GM04504 (cell line): Measurements from ENCODE around the gene ANTXR1.
"Not testable (repeated sequence)": the region's sequence is repeated elsewhere in the genome, so short reads cannot be mapped to it uniquely, and the experiment has no call there.

Source experiments
- DNase-seq: peaks from one replicate; pipeline ENCODE4 v3.0.0-alpha.2; 2012; ENCODE audit warnings: low read depth

The ANTXR1 gene

DNA sequence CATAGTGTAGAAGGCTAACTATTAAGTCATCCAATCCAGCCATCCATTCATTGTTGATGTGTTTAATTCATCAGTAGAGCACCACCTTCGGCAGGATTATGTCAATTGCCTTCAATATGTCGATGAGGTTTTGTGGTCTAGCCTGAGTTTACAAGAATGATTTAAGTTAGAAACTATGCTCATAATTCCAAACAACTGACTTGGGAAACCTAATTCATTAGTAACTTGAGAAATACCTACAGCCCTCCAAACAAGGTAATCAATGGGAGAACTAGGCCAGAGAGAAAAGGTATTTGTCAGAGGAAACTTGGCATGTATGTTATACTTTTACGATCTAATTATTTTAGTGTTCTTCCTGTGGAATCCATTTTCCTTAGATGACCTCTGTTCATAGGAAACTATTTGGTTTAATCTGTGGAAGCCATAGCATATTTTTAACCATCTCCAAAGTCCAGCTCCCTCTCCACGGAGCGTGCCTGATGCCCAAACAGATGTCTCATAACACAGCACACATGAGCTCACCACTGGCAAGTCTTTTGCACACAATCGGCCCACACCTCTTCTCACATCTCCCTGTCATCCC, 225.6 kb downstream of the ANTXR1 start:
- peak; percentile 86 for DNase-seq

DNA sequence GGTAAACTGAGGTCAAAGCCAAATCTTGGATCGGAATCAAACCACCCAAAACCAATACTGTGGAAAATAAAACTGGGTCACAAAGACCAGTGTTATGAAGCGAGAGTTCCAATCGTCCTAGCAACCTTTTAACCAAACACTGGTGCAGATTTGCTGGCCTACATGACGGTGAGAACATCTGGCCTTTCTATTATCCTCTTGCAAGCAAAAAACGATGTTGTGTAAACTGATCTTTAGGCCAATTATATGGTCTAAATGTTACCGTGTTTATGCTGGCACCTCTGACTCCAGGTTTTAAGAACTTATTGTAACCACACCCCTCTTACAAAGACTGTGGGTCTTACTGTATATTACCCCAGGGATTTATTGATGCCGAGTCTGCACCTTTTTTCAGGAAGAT, 228.1 kb downstream of the ANTXR1 start:
- no peak for DNase-seq

DNA sequence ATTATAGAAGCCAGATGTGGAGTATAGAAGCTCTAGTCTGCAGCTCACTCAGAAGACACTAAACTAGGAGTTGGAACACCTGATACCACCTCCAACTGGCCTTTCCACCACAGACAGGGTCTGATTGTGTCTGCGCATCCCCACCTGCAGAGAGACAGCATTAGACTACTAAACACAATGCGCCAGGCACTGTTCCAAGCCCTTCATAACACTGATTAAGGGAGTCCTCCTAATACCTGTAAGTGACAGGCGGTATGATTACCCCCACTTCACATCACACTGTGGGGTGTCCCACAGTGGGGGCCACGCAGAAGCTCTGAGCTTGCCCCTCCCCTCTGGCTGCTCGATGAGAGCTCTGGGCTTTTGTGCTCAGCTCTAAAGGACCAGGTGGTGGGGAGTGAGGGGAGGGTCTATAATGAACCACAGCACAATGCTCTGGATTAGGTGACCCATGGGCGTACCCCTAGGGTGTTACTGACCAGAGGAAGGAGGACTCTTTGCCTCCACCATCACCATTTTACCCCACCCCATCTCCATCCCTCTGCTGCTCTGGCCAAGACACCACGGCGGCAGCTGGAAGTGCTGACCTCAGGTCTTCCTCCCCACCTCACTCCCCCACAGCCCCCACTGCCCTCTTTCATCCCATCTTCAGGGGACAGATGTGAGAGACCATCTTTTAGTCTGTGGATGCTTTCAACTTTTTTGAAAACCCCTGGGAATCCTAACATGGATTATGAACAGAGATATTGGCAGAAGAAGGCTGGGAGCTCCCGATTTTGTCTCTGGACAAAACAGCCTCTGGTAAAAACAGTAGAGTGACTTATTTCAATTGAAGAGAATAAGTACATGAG, 228.9 kb downstream of the ANTXR1 start:
- no peak for DNase-seq

DNA sequence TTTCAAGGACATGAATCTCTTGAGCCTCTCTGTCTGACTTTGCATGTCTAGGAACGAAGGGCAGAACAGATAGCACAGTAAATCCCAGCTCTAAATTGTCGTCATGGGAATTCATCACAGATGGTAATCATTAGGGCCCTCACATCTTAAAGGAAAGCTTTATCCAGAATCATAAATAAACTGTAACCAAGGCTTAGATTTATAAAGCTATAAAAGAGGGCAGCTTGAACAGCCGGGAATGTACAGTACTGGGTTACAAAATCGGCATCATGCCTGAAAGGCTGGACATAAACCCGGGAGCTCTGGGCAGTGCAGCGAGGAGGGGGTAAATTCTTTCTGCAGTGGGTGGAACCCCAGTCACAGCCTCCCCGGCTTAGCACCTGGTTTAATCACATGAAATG, 229.7 kb downstream of the ANTXR1 start:
- DNase-seq: peak; percentile 97

DNA sequence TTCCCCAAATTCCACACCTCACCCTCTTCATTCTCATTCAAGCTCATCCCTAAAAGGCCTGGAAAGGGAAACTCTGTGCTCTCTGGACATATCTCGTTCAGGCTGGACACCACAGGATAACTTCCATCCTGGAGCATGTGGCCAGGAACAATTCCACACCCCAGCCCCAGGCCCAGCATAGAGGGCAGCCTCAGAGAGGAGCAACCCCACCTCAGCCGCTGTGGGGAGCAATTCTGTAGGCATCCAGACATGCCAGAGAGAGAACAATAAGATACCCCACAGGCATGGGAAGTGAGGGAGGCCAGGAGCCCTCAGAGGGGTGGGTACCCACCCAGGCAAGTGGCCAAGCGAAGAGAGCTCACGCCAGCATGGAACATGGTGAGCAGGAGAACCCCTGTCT, 230.7 kb downstream of the ANTXR1 start:
- DNase-seq: no peak

DNA sequence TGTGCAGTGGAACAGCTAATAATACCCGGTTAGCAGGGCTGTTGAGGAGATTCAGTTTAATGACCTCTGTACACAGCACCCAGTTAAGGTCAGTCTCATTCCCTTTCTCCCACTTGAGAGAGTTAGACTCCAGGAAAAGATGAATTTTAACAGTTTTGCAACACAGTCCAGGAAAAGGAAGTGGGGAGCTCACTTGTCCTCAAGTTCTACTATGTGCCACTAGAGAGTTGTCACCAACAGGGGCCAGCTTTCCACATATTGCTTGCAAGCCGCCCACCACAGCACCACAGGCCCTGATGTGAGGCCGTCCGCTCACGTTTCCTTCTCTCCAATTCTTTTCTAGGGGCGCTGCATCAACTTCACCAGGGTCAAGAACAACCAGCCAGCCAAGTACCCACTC, 231.9 kb downstream of the ANTXR1 start:
- DNase-seq: no peak

DNA sequence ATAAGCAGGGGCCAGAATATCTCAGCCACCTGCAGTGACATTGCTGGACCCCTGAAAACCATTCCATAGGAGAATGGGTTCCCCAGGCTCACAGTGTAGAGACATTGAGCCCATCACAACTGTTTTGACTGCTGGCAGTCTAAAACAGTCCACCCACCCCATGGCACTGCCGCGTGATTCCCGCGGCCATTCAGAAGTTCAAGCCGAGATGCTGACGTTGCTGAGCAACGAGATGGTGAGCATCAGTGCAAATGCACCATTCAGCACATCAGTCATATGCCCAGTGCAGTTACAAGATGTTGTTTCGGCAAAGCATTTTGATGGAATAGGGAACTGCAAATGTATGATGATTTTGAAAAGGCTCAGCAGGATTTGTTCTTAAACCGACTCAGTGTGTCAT, 234.6 kb downstream of the ANTXR1 start:
- DNase-seq: no peak

DNA sequence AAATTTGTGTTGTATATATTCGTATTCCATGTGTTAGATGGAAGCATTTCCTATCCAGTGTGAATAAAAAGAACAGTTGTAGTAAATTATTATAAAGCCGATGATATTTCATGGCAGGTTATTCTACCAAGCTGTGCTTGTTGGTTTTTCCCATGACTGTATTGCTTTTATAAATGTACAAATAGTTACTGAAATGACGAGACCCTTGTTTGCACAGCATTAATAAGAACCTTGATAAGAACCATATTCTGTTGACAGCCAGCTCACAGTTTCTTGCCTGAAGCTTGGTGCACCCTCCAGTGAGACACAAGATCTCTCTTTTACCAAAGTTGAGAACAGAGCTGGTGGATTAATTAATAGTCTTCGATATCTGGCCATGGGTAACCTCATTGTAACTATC, 235.3 kb downstream of the ANTXR1 start:
- no peak for DNase-seq

DNA sequence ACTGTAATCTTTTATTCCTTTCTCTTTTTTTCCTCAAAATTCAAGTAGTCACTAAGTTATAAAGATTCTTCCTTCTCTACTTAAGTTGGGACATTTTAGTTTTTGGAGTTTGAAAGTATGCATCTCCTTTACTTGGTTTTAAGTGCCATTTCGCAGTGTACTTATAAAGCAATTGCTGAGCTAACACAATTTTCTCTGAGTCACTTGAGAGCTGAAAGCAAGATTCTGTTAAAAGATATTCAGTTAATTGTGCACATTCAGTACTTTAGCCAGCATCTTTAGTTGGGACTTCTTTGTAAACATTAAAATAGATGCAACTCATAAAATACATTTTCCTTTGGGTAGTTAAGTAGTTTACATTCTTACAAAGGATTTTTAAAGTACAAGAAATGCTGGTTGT, 238.0 kb downstream of the ANTXR1 start:
- no peak for DNase-seq

DNA sequence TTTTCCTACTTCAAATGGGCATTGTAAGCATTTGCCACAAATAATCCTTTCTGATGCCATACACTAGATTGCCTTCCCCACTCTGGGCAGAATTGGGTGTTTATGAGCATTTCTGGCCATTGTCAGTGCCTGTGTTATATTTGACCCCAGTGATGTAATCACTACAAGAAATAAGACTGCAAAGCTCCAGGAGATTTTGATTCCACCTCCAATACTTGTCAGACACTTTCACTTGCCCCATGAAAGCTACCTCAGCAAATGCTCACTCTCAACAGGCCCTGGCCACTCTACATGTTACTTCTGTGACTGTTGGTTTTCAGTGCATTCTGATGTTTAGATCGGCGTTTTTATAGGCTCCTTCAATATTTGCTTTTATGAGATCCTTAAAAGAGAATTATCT, 239.0 kb downstream of the ANTXR1 start:
- no peak for DNase-seq

DNA sequence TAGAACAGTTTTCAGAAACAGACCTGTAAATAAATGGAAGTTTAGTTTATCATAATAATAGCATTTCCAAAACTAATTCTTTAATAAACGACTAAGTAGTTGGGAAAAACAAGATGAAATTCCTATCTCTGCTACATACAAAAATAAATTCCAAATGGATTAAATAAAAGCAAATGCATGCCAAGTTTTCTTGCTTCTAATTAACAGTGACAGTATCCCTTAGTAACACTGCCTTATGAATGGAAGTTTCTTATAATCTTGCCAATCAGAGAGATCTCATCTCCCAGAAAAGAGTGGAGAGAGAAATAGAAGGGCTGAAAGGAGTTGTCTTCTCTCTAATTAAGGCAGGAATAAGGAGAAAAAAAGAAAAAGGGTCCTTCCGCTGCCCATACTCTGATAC, 240.1 kb downstream of the ANTXR1 start:
- DNase-seq: peak; percentile 17

DNA sequence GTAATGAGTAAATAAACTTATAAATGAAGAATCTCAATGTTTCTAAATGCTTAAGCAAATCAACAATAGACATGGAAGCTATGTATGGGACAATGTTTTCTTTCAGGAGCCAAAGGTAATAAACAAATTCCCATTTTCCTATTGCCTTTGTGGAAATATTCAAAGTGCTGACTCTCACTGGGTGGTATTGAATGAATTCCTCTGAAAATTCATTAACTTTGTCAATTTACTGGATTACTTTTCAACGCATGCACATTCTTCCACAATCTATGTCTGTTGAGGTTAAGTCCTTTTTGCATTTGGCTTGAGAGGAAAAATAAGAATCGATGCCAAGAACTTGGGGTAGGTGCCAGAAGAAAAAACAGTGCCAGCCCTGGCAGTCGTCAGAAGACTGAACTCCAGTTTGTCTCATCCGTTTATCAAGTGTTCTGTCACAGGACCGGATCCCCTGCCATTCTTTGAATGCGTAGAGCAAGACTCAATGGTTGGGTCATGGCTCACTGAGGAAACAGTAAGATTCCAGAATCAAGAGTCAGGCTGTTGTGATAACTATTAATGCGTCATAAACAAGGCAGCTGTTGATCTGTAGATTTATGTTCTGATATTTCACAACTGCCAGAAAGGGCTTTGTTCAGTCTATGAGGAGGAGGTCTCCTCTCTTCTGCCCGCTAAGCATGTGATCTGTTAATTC, 240.8 kb downstream of the ANTXR1 start:
- DNase-seq: peak; percentile 96

DNA sequence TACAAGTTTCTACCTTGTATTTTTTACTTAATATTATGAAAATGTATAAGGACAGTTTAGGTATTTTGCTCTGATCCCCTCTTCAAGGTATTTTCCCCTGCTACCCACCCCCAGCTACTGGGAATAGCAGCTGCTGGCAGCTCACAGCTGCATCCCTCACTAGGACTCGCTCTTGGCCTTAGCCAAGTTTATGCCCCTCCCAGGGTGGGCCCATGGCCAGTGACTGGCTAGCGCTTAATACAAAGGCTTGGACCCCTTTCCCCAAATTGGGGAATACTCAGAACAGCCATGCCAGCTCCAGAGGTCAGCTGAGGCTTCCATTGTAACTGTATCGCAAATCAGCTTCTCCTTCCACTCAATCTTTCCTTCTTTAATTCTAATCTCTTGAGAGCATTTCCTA, 242.8 kb downstream of the ANTXR1 start:
- DNase-seq: no peak

DNA sequence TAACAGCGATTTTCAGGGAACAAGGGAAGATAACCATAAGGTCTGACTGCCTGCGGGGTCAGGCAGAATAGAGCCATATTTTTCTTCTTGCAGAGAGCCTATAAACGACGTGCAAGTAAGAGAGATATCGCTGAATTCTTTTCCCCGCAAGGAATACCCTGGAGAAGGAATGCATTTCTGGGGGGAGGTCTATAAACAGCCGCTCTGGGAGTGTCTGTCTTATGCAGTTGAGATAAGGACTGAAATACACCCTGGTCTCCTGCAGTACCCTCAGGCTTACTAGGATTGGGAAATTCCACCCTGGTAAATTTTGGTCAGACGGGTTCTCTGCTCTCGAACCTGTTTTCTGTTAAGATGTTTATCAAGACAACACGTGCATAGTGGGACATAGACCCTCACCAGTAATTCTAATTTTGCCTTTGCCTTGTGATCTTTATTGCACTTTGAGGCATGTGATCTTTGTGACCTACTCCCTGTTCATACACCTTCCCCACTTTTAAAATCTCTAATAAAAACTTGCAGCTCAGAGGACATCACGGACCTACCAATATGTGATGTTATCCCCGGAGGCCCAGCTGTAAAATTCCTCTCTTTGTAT, 247.1 kb downstream of the ANTXR1 start:
- DNase-seq: not testable (repeated sequence)

DNA sequence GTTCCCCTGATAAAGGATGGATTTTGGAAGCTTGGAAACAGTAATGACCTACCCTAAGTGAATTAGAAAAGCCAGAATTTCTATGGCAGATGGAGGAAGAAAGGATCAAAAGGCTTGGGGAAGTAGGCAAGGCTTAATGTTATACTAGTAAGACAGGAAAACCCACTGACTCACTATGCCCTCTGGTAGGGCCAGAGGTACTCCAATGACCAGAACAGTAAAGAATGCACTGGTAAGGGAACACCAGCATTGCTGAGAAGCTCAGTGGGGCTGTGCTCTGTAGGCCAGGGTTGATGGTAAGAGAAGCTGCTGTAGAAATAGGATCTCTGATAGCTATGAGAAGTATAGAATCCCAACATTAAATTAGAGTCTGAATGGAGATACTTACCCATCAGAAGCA, 247.7 kb downstream of the ANTXR1 start:
- no peak for DNase-seq

DNA sequence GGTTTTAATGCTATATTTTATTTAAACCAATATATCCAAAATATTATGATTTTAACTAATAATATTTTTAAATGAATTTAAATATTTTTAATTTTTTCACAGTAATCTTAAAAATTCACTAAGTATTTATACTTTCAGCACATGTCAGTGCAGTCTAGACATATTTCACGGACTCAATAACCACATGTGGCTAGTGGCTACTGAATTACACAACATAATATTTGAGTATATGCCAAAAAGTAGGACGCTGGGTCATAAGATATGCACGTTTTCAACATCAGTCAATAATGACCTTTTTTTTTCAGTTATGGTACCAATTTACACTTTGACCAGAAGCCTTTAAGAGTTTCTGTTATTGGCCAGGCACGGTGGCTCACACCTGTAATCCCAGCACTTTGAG, 256.4 kb downstream of the ANTXR1 start:
- no peak for DNase-seq

DNA sequence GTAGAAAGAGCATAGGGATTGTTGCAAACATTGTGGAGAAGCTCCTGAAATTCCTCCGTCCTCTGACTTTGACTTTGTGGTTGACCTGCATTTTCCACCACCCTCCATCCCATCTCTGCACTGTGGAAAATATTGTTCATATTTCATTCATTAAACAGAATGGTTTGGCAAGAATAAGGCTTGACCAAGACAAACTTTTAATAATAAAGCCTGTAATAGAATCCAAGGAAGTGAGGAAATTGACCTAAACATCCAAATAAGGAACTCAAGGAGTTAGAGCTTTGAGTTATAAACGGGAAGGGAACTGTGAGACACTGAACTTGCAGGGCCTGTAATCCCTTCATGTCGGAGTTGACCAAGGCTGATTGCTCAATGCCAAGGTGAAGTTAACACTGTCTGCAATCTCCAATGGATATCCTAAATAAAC, 258.9 kb downstream of the ANTXR1 start:
- peak; percentile 59 for DNase-seq

DNA sequence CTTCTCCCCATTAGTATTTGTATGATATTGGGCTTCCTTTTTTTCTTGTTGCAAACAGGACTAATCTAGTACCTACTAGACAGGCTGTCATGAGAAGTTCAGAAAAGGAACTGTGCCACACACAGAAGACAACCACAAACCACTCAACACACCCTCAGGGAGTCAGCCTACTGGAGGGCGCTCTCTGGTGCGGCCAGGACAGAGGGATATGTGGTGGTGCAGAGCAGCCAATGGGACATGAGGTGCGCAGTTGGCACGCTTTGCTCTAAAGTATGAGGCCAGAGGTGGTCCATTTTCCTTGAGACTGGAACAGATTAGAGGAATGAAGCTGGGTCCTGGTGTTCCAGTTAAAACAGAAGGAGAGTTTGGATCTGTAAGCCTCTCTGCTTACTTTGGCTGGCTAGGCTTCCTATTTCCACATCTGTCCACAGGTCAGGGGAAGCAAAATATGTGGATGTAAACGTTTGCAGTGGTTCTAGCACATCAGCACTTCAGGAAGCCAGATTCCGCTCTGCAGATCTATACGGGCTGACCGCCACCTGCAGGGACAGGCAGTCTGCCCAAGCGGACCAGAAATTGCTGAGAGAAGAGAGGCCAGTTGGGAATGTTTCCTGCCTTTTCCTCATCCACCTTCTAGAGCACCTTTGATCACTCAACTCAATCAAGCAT, 260.0 kb downstream of the ANTXR1 start:
- DNase-seq: no peak

DNA sequence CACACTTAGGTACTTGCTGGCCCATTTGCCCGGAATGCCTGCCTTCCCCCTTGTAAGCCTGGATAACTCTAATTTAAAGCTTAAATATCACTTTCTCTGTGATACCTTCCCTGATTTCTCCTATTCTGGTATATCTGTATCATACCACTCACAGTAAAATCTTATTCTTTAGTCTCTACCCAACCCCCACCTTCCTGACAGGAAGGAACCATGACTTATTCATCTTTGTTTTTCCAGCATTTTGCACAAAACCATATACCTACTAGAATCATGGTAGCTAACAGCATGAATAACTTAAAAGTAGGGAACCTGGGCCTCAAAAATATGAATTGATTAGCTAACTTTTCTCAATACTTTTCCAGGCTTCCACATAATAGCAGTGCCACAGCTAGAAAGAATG, 262.5 kb downstream of the ANTXR1 start:
- DNase-seq: no peak

DNA sequence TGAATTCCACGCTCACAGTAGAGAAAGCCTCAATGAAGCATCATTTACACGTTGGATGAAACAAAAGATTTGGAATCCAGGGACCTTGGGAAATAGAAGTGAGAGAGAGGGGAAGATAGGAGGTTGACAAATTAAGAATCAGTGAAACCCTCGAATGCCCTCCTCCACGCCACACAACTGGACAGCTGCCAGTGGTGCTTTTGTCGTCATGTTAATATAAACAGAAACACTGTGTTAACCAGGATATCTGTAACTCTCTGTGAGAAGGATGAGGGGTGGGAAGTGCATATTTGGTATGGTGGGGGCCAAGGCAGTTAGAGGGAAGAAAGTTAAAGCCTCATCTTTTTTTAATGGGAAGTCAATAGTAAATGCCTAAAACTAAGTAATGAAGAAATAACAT, 265.4 kb downstream of the ANTXR1 start:
- DNase-seq: no peak

DNA sequence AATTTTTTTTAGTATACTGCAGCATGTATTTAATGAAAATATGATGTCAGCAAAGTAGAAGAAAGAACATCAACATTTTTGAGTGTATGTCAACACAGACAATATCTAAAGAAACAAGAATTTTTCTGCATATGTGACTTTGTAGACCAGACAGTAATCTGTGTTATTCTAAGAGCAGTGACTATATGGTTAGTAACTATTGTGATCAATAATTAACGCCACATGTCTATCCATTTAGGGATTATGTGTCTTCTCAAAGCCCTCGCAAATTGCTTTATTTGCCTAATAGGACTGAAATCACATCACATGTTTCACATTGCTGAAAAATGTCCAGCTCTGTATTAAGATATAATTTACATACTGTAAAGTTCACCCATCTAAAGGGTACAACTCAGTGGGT, 266.2 kb downstream of the ANTXR1 start:
- no peak for DNase-seq

DNA sequence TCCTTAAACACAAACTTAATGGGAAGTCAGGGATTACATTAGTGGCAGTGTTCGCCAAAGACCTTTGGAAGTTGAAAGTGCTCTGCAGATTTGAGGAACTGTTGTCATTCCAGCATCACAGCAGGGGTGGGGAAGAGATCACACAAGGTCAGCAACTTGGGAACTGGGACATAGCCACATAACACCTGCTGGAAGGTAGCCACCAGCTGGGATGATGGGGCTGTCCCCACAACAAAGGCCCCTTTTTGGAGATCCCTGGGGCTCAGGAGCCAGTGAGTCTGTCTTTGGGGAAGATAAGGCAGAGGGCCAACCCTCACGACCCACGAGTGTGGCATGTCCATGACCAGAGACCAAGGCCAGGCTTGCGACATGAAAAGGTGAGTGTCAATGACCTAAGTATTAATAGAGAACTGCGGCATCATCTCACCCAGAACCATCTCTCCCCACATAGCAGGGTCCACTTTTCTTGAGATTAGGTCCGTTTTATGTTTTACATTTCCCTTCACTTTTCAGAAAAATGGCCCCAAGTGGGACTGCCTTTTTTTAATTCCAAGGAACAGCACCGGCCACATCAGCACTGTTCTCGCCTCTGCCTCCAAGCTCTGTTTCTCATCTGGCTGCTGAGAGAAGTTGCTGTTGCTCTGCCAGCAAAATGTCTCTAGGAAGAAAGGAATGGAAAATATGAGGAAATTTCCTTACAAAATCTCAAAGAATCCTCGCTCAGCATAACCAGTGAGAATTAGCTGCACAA, 267.1 kb downstream of the ANTXR1 start:
- no peak for DNase-seq
